OCI-LY1 (cell line): Measurements from ENCODE around the gene CHST13.

Experiments used
- H2AFZ ChIP-seq: fragments of 200-600 bp; sonication (generic), shearing (Covaris generic); 2 replicates; pipeline ENCODE4 v1.6.0; 2014; ENCODE audit warnings: antibody characterized with exemption, mild to moderate bottlenecking, low read length
- H3F3A ChIP-seq: fragments of 200-600 bp; sonication (generic), shearing (Covaris generic); 2 replicates; pipeline ENCODE4 v1.6.0; 2014; ENCODE audit warnings: mild to moderate bottlenecking, antibody characterized with exemption, low read length, moderate library complexity; ENCODE audit not compliant: insufficient read depth
- H3K27ac ChIP-seq: fragments of 200-600 bp; sonication (generic); 2 replicates; pipeline ENCODE4 v1.5.1; 2014; ENCODE audit warnings: low read length, mixed run types, mild to moderate bottlenecking, low read depth; ENCODE audit not compliant: poor library complexity, severe bottlenecking
- H3K27me3 ChIP-seq: fragments of 200-600 bp; sonication (generic); 2 replicates; pipeline ENCODE4 v1.6.0; 2014; ENCODE audit warnings: antibody characterized with exemption, mild to moderate bottlenecking, low read length, moderate library complexity; ENCODE audit not compliant: insufficient read depth
- H3K36me3 ChIP-seq: fragments of 200-600 bp; sonication (generic); 2 replicates; pipeline ENCODE4 v1.6.1; 2014; ENCODE audit warnings: mild to moderate bottlenecking, antibody characterized with exemption, low read length, moderate library complexity, mixed read lengths; ENCODE audit not compliant: insufficient read depth
- H3K4me1 ChIP-seq: fragments of 200-600 bp; sonication (generic); 2 replicates; pipeline ENCODE4 v1.5.1; 2014; ENCODE audit warnings: mild to moderate bottlenecking, low read length, moderate library complexity; ENCODE audit not compliant: insufficient read depth, severe bottlenecking
- H3K4me2 ChIP-seq: fragments of 200-600 bp; sonication (generic), shearing (Covaris generic); 2 replicates; pipeline ENCODE4 v1.6.1; 2014; ENCODE audit warnings: low read length
- H3K4me3 ChIP-seq: fragments of 200-600 bp; sonication (generic); 2 replicates; pipeline ENCODE4 v1.5.1; 2014; ENCODE audit warnings: low read length, low read depth, mild to moderate bottlenecking, mixed read lengths; ENCODE audit not compliant: poor library complexity, severe bottlenecking
- H3K79me2 ChIP-seq: fragments of 200-600 bp; shearing (Covaris generic); 2 replicates; pipeline ENCODE4 v1.6.1; 2016; ENCODE audit warnings: mixed run types, low read length, mixed read lengths; ENCODE audit not compliant: insufficient read depth
- H3K9ac ChIP-seq: fragments of 200-600 bp; sonication (generic), shearing (Covaris generic); 2 replicates; pipeline ENCODE4 v1.6.1; 2014; ENCODE audit warnings: mild to moderate bottlenecking, low read length, mixed read lengths
- H3K9me2 ChIP-seq: fragments of 200-600 bp; sonication (generic), shearing (Covaris generic); 2 replicates; pipeline ENCODE4 v1.6.1; 2014; ENCODE audit warnings: low read depth, mild to moderate bottlenecking, low read length, mixed read lengths
- H3K9me3 ChIP-seq: fragments of 200-600 bp; shearing (Covaris generic); 2 replicates; pipeline ENCODE4 v1.6.1; 2014; ENCODE audit warnings: low read length, mixed read lengths
- H4K20me1 ChIP-seq: fragments of 200-600 bp; sonication (generic), shearing (Covaris generic); 2 replicates; pipeline ENCODE4 v1.6.0; 2016; ENCODE audit warnings: mild to moderate bottlenecking, low read length; ENCODE audit not compliant: insufficient read depth
- EZH2 ChIP-seq: fragments of 200-600 bp; sonication (generic), shearing (Covaris generic); IDR thresholded peaks from 2 replicates; pipeline ENCODE4 v1.8.0; 2017; ENCODE audit warnings: borderline replicate concordance, mixed run types, mild to moderate bottlenecking, antibody characterized with exemption, low read length, moderate library complexity, mixed read lengths
- TF ChIP-seq, protein P1 (sequence below): fragments of 200-600 bp; sonication (generic), shearing (Covaris generic); IDR thresholded peaks from 2 replicates; pipeline ENCODE4 v1.5.1; 2017; ENCODE audit warnings: mild to moderate bottlenecking, antibody characterized with exemption, low read length, moderate library complexity, mixed read lengths

Gene CHST13

DNA sequence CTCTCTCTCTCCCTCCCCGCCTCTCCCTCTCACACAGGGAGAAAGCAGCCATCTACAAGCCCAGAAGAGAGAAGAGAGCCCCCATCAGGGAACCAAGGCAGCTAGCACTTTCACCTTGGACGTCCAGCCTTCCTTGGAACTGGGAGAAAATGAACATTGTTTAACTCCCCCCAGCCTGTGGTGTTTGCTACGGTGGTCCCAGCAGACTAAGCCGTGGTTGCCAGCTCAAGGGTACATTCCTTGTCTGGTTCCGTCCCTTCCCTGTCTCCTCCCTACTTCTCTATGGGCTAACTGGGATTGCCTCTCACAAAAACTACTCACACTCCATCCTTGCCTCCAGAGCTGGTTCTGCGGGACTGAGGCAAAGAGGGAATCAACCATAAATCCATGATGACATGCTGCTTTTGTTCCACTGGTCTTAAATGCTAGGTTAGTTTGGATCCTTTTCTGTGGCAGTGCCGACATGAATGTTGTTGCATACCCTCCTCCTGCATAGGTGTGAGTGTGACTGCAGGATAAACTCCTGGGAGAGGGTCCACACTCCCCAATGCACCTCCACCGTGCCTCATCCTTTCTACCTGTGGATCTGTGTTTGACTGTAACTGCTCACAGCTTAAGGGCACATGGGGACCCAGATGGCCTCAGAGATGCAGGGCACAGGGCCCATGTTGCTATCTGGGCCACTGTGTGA lies 22.7 kb downstream of the CHST13 start:
- H3K9ac ChIP-seq, result no peak overlapping the region
- no peaks in the 10 kb centered on the region for H3K9me3 ChIP-seq
- H3F3A ChIP-seq, result no peaks in the 10 kb centered on the region
- no peak for TF ChIP-seq EZH2
- TF ChIP-seq, protein P1, sequence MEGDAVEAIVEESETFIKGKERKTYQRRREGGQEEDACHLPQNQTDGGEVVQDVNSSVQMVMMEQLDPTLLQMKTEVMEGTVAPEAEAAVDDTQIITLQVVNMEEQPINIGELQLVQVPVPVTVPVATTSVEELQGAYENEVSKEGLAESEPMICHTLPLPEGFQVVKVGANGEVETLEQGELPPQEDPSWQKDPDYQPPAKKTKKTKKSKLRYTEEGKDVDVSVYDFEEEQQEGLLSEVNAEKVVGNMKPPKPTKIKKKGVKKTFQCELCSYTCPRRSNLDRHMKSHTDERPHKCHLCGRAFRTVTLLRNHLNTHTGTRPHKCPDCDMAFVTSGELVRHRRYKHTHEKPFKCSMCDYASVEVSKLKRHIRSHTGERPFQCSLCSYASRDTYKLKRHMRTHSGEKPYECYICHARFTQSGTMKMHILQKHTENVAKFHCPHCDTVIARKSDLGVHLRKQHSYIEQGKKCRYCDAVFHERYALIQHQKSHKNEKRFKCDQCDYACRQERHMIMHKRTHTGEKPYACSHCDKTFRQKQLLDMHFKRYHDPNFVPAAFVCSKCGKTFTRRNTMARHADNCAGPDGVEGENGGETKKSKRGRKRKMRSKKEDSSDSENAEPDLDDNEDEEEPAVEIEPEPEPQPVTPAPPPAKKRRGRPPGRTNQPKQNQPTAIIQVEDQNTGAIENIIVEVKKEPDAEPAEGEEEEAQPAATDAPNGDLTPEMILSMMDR, result no peak
- H3K4me3 ChIP-seq, result no peak overlapping the region
- H3K4me1 ChIP-seq, result no peaks in the 10 kb centered on the region
- H3K9me2 ChIP-seq, result no peaks in the 10 kb centered on the region
- no peaks in the 10 kb centered on the region for H3K36me3 ChIP-seq
- no peak overlapping the region for H3K4me2 ChIP-seq
- no peaks in the 10 kb centered on the region for H3K27me3 ChIP-seq
- H2AFZ ChIP-seq, result no peak overlapping the region
- H4K20me1 ChIP-seq, result no peaks in the 10 kb centered on the region
- H3K79me2 ChIP-seq, result no peaks in the 10 kb centered on the region
- H3K27ac ChIP-seq, result no peak overlapping the region

DNA sequence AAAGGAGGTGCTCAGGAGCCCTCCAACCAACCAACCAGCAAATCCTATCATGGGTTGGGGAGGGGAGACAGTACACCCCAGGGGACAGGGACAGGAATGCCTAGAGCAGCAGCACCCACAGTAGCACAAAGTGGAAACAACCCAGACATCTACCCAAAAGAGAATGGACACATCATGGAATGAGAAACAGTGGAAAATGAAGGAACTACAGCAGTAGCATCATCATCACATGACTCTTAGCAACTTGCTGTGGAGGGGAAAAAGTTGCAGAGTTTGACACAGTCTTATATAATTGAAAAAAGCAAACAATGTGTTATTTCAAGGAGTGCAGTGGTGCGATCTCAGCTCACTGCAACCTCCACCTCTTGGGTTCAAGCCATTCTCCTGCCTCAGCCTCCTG lies 23.8 kb downstream of the CHST13 start:
- H3K9me2 ChIP-seq, result no peaks in the 10 kb centered on the region
- H3K27me3 ChIP-seq, result no peaks in the 10 kb centered on the region
- no peaks in the 10 kb centered on the region for H3K36me3 ChIP-seq
- no peak overlapping the region for H3K27ac ChIP-seq
- H3F3A ChIP-seq, result no peaks in the 10 kb centered on the region
- no peak overlapping the region for H2AFZ ChIP-seq
- no peaks in the 10 kb centered on the region for H3K79me2 ChIP-seq
- no peak overlapping the region for H3K9ac ChIP-seq
- H4K20me1 ChIP-seq, result no peaks in the 10 kb centered on the region
- H3K9me3 ChIP-seq, result no peaks in the 10 kb centered on the region
- no peak for TF ChIP-seq EZH2
- TF ChIP-seq, protein P1, result no peak
- H3K4me1 ChIP-seq, result no peaks in the 10 kb centered on the region
- H3K4me3 ChIP-seq, result no peak overlapping the region
- H3K4me2 ChIP-seq, result no peak overlapping the region

DNA sequence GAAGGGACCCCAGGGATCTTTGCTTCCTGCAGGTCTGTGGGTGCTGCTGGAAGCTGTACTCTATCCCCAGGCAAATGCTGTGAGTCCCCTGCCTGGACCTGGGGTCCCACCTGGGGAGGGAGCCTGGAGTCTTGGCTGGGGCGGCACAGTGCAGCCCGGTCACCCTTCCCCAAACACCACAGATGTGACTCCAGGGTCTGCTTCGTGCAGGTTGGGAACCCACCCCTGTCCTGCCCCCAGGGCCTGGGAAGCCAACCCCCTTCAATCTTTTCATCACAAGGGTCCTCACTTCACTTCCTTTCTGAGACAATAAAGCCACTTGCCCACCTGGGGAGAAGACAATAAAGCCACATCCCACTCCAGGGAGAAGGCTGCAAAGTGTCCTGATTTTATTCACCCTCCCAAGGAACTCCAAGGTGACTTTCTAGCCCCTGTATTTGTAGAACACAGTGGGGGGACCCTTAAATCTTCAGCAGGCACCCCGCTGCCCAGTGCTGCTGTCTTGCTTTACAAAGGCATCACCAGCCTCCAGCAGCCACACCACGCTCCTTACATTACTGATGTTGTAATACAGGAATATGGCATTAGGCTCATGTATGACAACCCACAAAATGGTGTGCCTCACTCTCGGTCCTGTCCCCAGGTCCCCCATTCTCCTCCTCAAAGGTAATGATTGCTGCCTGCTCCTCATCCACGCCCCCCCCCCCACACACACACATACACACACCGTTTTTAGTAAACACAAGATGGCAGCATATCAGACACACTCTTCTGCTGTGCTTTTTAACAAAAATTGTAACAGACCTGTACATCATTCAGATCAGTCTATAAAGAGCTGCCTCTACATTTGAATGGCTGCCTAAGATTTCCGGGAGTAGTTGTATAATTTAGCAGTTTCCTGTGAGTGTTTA lies 24.9 kb downstream of the CHST13 start:
- no peaks in the 10 kb centered on the region for H3K9me3 ChIP-seq
- no peak overlapping the region for H3K27ac ChIP-seq
- no peaks in the 10 kb centered on the region for H3K4me1 ChIP-seq
- no peaks in the 10 kb centered on the region for H3K27me3 ChIP-seq
- H3K9ac ChIP-seq, result no peak overlapping the region
- no peaks in the 10 kb centered on the region for H4K20me1 ChIP-seq
- no peaks in the 10 kb centered on the region for H3K79me2 ChIP-seq
- no peaks in the 10 kb centered on the region for H3K36me3 ChIP-seq
- H3K4me3 ChIP-seq, result no peak overlapping the region
- no peak overlapping the region for H2AFZ ChIP-seq
- no peaks in the 10 kb centered on the region for H3K9me2 ChIP-seq
- H3K4me2 ChIP-seq, result no peak overlapping the region
- TF ChIP-seq EZH2, result no peak
- TF ChIP-seq, protein P1, result no peak
- no peaks in the 10 kb centered on the region for H3F3A ChIP-seq
